Neural cell (in vitro differentiated cells): Measurements from ENCODE around the gene CLTC. TPM values are rescaled to one million over a fixed set of nuclear protein-coding genes. Genes with fewer than 3 reads are reported as not detected.

Source experiments
- H2AFZ ChIP-seq: fragments of 200-600, 300-800 bp; sonication (generic), shearing (Covaris generic); 2 replicates; pipeline ENCODE4 v1.6.0; 2014; ENCODE audit warnings: low read depth, mild to moderate bottlenecking, antibody characterized with exemption, low read length, moderate library complexity
- H3F3A ChIP-seq: fragments of 200-600 bp; shearing (Covaris generic); 2 replicates; pipeline ENCODE4 v1.6.1; 2016; ENCODE audit warnings: mild to moderate bottlenecking, moderate library complexity, mixed read lengths, antibody characterized with exemption, low read length; ENCODE audit not compliant: insufficient read depth, poor library complexity, severe bottlenecking
- H3K27ac ChIP-seq: fragments of 200-600, 300-800 bp; sonication (generic), shearing (Covaris generic); 2 replicates; pipeline ENCODE4 v1.5.1; 2014; ENCODE audit warnings: mild to moderate bottlenecking, low read length, moderate library complexity
- H3K27me3 ChIP-seq: fragments of 300-800, 200-600 bp; sonication (generic), shearing (Covaris generic); 2 replicates; pipeline ENCODE4 v1.6.0; 2014; ENCODE audit warnings: mild to moderate bottlenecking, low read depth, low read length, moderate library complexity; ENCODE audit not compliant: insufficient read depth
- H3K36me3 ChIP-seq: fragments of 300-800, 200-600 bp; sonication (generic), shearing (Covaris generic); 2 replicates; pipeline ENCODE4 v1.5.1; 2014; ENCODE audit warnings: mild to moderate bottlenecking, antibody characterized with exemption, low read length, moderate library complexity; ENCODE audit not compliant: insufficient read depth
- H3K4me2 ChIP-seq: fragments of 300-800, 200-600 bp; sonication (generic), shearing (Covaris generic); 2 replicates; pipeline ENCODE4 v1.6.0; 2014; ENCODE audit warnings: mild to moderate bottlenecking, low read length
- H3K4me3 ChIP-seq: fragments of 300-800, 200-600 bp; sonication (generic), shearing (Covaris generic); 2 replicates; pipeline ENCODE4 v1.5.1; 2014; ENCODE audit warnings: mild to moderate bottlenecking, low read length, moderate library complexity
- H3K79me2 ChIP-seq: fragments of 200-600 bp; shearing (Covaris generic); replicated peaks from 2 replicates; pipeline ENCODE4 v1.6.0; 2014; ENCODE audit warnings: mild to moderate bottlenecking, low read length, moderate library complexity; ENCODE audit not compliant: insufficient read depth
- H3K9ac ChIP-seq: fragments of 300-800, 200-600 bp; sonication (generic), shearing (Covaris generic); 2 replicates; pipeline ENCODE4 v1.6.1; 2016; ENCODE audit warnings: mild to moderate bottlenecking, low read length, mixed read lengths
- H3K9me2 ChIP-seq: fragments of 200-600 bp; shearing (Covaris generic); 2 replicates; pipeline ENCODE4 v1.6.1; 2016; ENCODE audit warnings: mild to moderate bottlenecking, low read length, mixed read lengths; ENCODE audit not compliant: insufficient read depth
- H3K9me3 ChIP-seq: fragments of 200-600, 300-800 bp; sonication (generic), shearing (Covaris generic); 2 replicates; pipeline ENCODE4 v1.6.1; 2016; ENCODE audit warnings: mild to moderate bottlenecking, mixed run types, low read length, moderate library complexity, mixed read lengths
- H4K20me1 ChIP-seq: fragments of 200-600 bp; shearing (Covaris generic); 2 replicates; pipeline ENCODE4 v1.6.1; 2016; ENCODE audit warnings: mild to moderate bottlenecking, mixed run types; ENCODE audit not compliant: insufficient read depth
- EP300 ChIP-seq: fragments of 450-650 bp; conservative IDR thresholded peaks from 2 replicates; pipeline ENCODE4 v1.6.1; 2014; ENCODE audit warnings: antibody characterized with exemption, mild to moderate bottlenecking, moderate library complexity; ENCODE audit not compliant: poor library complexity, severe bottlenecking
- EZH2 ChIP-seq: fragments of 200-600, 300-800 bp; shearing (Covaris generic), sonication (generic); IDR thresholded peaks from 2 replicates; pipeline ENCODE4 v1.6.1; 2014; ENCODE audit warnings: antibody characterized with exemption, low read length, borderline replicate concordance, mild to moderate bottlenecking; ENCODE audit not compliant: insufficient read depth, poor library complexity, severe bottlenecking
- MXI1 ChIP-seq: fragments of 450-650 bp; conservative IDR thresholded peaks from 2 replicates; pipeline ENCODE4 v1.6.1; 2014; ENCODE audit warnings: antibody characterized with exemption, mild to moderate bottlenecking; ENCODE audit not compliant: poor library complexity, severe bottlenecking
- POLR2AphosphoS5 ChIP-seq: IDR thresholded peaks from 2 replicates; pipeline ENCODE4 v1.6.1; 2012
- RAD21 ChIP-seq: fragments of 450-650 bp; conservative IDR thresholded peaks from 2 replicates; pipeline ENCODE4 v1.6.1; 2014; ENCODE audit warnings: antibody characterized with exemption, mild to moderate bottlenecking, moderate library complexity
- SMC3 ChIP-seq: fragments of 450-650 bp; conservative IDR thresholded peaks from 2 replicates; pipeline ENCODE4 v1.6.1; 2014; ENCODE audit warnings: antibody characterized with exemption, mild to moderate bottlenecking, moderate library complexity; ENCODE audit not compliant: poor library complexity
- TAF1 ChIP-seq: IDR thresholded peaks from 2 replicates; pipeline ENCODE4 v1.6.1; 2012; ENCODE audit warnings: low read depth
- polyA plus RNA-seq: library from polyadenylated mRNA; depleted of rRNA; stranded (reverse); fragments of >200 nt; gene quantifications from 2 replicates; pipeline ENCODE4 v1.2.3, GENCODE V29; 2014
- TF ChIP-seq, protein P1 (sequence below): IDR thresholded peaks from 2 replicates; pipeline ENCODE4 v1.6.1; 2012; ENCODE audit warnings: borderline replicate concordance
- TF ChIP-seq, protein P2 (sequence below): fragments of 450-650 bp; IDR thresholded peaks from 2 replicates; pipeline ENCODE4 v1.5.1; 2014; ENCODE audit warnings: antibody characterized with exemption, mild to moderate bottlenecking, moderate library complexity; ENCODE audit not compliant: poor library complexity, severe bottlenecking

CLTC gene
- polyA plus RNA-seq, 1 donor from 2014 or later: 218 TPM

DNA sequence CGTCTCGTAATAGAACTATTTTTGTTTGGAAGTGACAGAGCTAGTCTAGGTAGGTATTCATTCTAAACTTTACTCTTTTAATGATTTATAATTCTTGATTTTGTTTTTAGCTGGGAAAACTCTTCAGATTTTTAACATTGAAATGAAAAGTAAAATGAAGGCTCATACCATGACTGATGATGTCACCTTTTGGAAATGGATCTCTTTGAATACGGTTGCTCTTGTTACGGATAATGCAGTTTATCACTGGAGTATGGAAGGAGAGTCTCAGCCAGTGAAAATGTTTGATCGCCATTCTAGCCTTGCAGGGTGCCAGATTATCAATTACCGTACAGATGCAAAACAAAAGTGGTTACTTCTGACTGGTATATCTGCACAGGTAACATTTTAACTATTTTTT is 27.6 kb downstream of the CLTC start:
- peaks cover 19% of the 10 kb centered on the region for H3K36me3 ChIP-seq
- H3K9me3 ChIP-seq: no peaks in the 10 kb centered on the region
- H3K27me3 ChIP-seq: no peaks in the 10 kb centered on the region
- H3K79me2 ChIP-seq: peaks cover 11% of the 10 kb centered on the region
- H3K9me2 ChIP-seq: no peaks in the 10 kb centered on the region
- H4K20me1 ChIP-seq: no peaks in the 10 kb centered on the region
- no peak overlapping the region for H3K4me2 ChIP-seq
- H3K4me3 ChIP-seq: no peak overlapping the region
- TF ChIP-seq, protein P1, sequence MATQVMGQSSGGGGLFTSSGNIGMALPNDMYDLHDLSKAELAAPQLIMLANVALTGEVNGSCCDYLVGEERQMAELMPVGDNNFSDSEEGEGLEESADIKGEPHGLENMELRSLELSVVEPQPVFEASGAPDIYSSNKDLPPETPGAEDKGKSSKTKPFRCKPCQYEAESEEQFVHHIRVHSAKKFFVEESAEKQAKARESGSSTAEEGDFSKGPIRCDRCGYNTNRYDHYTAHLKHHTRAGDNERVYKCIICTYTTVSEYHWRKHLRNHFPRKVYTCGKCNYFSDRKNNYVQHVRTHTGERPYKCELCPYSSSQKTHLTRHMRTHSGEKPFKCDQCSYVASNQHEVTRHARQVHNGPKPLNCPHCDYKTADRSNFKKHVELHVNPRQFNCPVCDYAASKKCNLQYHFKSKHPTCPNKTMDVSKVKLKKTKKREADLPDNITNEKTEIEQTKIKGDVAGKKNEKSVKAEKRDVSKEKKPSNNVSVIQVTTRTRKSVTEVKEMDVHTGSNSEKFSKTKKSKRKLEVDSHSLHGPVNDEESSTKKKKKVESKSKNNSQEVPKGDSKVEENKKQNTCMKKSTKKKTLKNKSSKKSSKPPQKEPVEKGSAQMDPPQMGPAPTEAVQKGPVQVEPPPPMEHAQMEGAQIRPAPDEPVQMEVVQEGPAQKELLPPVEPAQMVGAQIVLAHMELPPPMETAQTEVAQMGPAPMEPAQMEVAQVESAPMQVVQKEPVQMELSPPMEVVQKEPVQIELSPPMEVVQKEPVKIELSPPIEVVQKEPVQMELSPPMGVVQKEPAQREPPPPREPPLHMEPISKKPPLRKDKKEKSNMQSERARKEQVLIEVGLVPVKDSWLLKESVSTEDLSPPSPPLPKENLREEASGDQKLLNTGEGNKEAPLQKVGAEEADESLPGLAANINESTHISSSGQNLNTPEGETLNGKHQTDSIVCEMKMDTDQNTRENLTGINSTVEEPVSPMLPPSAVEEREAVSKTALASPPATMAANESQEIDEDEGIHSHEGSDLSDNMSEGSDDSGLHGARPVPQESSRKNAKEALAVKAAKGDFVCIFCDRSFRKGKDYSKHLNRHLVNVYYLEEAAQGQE: no peak
- TF ChIP-seq SMC3 (no peak), TAF1 (no peak), RAD21 (no peak), POLR2AphosphoS5 (no peak), EZH2 (no peak)
- no peak overlapping the region for H3K9ac ChIP-seq
- no peaks in the 10 kb centered on the region for H3F3A ChIP-seq
- H3K27ac ChIP-seq: no peak overlapping the region
- H2AFZ ChIP-seq: no peak overlapping the region

DNA sequence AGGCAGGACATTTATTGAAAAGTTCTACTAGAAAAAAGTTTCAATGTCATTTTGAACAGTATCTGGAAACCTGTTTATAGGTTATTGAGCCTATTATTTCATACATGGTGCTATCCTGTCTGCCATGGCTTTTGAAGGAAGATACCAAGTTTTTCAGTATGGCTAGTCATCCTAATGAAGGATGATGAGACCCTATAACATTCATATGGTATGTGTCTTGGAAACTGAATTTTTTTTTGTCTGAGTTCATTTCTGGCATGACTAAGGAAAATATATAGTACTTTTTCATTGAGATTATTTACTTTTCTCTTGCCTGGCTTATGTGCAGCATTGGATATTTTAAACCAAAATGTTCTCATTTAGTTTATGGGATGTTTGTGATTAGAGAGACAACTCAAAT is 30.2 kb downstream of the CLTC start:
- no peaks in the 10 kb centered on the region for H3K27me3 ChIP-seq
- H4K20me1 ChIP-seq: no peaks in the 10 kb centered on the region
- no peaks in the 10 kb centered on the region for H3F3A ChIP-seq
- H3K79me2 ChIP-seq: peaks cover 4% of the 10 kb centered on the region
- H2AFZ ChIP-seq: no peak overlapping the region
- H3K9me3 ChIP-seq: no peaks in the 10 kb centered on the region
- H3K9me2 ChIP-seq: no peaks in the 10 kb centered on the region
- no peak overlapping the region for H3K9ac ChIP-seq
- H3K27ac ChIP-seq: no peak overlapping the region
- H3K4me3 ChIP-seq: no peak overlapping the region
- H3K4me2 ChIP-seq: no peak overlapping the region
- H3K36me3 ChIP-seq: peaks cover 25% of the 10 kb centered on the region
- no peak for TF ChIP-seq SMC3
- TF ChIP-seq, protein P1: no peak
- no peak for TF ChIP-seq MXI1
- TF ChIP-seq, protein P2, sequence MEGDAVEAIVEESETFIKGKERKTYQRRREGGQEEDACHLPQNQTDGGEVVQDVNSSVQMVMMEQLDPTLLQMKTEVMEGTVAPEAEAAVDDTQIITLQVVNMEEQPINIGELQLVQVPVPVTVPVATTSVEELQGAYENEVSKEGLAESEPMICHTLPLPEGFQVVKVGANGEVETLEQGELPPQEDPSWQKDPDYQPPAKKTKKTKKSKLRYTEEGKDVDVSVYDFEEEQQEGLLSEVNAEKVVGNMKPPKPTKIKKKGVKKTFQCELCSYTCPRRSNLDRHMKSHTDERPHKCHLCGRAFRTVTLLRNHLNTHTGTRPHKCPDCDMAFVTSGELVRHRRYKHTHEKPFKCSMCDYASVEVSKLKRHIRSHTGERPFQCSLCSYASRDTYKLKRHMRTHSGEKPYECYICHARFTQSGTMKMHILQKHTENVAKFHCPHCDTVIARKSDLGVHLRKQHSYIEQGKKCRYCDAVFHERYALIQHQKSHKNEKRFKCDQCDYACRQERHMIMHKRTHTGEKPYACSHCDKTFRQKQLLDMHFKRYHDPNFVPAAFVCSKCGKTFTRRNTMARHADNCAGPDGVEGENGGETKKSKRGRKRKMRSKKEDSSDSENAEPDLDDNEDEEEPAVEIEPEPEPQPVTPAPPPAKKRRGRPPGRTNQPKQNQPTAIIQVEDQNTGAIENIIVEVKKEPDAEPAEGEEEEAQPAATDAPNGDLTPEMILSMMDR: no peak
- no peak for TF ChIP-seq EP300
- TF ChIP-seq TAF1: no peak
- no peak for TF ChIP-seq RAD21
- TF ChIP-seq EZH2: no peak
- TF ChIP-seq POLR2AphosphoS5: no peak
